Measurements from ENCODE around the gene ZNF385D.

The ZNF385D gene

DNA sequence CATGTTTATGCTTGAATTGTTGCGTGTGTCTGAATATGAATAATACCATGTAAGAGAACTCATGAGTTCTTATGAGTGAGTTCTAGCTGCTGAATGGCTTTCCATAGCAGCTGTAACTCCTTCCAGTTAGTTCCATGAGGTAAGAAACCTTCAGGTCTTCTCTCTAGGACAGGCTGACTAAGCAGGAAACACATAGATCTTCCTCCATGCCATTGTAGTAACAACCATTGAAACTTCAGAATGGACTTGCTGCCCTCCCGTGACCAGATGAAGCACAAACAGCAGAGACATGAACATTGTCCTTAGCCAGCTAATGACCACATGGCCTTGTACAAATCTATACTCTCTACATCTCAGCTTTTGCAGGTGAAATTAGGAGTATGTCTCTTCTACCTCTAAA lies 200.0 kb downstream of the ZNF385D start:
- Histone ChIP-seq H3K4me3 (no peak overlapping the region), H3K27ac (no peak overlapping the region)
- no peak for DNase-seq (ENCODE audit: low spot score)
- TF ChIP-seq CTCF (IDR thresholded peaks at IDR 0.05), result no peak

- Histone ChIP-seq H3K4me3 (no peak overlapping the region), H3K27ac (no peak overlapping the region)
- DNase-seq (ENCODE audit: low spot score), result no peak
- no peak for TF ChIP-seq CTCF (IDR thresholded peaks at IDR 0.05)
These were observed 206.9 kb downstream of the ZNF385D start for GRCh38 chr3:21544076-21544462.

DNA sequence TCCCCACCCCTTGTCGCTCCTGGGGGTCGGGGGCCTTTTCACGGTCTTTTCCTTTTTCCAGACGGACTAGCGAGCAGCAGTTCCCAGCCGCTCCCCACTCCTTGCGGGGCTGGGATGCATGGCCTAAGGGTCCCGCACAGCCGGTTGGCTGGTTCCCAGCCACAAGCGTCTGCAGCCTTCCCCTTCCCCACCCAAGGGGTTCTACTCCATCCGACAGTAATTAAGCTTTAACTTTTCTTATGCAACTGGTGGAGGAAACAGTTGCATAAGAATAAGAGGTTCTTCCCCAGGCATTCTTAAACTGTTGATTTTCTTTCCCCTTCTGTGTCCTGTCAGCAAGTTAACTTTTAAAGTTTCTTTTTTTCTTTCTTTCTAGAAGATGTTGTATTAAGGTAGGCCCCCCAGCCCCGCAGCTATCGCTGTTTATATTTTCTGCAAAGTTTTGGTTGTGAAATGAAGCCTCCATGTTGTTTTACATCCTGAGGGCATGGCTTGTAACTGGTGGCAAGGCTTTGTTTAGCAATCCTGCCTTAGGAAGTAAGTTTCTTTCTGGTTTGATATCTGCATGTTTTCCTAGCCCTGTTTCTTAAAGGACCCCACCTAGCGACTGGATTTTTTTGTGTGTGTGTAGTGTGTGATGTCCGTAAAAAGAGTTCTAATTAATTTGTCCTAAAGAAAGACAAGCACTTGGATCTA lies 207.5 kb downstream of the ZNF385D start:
- DNase-seq (ENCODE audit: low spot score), result no peak
- H3K27ac ChIP-seq, result no peak overlapping the region
- H3K4me3 ChIP-seq, result no peak overlapping the region
- no peak for TF ChIP-seq CTCF (IDR thresholded peaks at IDR 0.05)

DNA sequence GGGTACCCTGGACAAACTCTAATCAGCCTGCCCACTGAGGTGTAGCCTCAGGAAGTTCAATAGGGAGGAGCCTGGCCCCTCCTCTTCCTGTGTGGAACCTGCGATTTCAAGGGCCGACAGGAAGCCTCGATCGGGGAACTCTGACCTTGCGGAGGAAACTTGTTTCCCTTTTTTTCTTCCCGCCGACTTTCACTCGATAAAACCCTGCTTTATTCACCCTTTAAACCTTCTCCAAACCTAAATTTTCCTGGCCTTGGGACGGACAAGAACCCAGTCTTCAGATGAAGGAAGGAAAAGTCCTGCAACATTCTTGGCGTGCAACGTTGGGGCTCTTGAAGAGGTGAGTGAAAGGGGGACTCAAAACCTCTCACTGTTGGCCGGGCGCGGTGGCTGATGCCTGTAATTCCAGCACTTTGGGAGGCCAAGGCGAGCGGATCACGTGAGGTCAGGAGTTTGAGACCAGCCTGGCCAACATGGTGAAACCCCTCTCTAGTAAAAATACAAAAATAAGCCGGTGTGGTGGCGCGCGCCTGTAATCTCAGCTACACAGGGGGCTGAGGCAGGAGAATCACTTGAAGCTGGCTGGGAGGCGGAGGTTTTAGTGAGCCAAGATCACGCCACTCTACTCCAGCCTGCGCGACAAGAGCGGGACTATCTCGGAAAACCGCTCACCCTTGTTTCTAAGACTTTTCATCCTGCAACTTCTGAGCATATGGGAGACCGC lies 208.2 kb downstream of the ZNF385D start:
- Histone ChIP-seq H3K4me3 (no peak overlapping the region), H3K27ac (no peak overlapping the region)
- TF ChIP-seq CTCF (IDR thresholded peaks at IDR 0.05), result no peak
- no peak for DNase-seq (ENCODE audit: low spot score)

- no peak overlapping the region for H3K27ac ChIP-seq
- H3K4me3 ChIP-seq, result no peak overlapping the region
- TF ChIP-seq CTCF (IDR thresholded peaks at IDR 0.05), result no peak
- DNase-seq (ENCODE audit: low spot score), result no peak
These were observed 210.7 kb downstream of the ZNF385D start for GRCh38 chr3:21540265-21540664.

DNA sequence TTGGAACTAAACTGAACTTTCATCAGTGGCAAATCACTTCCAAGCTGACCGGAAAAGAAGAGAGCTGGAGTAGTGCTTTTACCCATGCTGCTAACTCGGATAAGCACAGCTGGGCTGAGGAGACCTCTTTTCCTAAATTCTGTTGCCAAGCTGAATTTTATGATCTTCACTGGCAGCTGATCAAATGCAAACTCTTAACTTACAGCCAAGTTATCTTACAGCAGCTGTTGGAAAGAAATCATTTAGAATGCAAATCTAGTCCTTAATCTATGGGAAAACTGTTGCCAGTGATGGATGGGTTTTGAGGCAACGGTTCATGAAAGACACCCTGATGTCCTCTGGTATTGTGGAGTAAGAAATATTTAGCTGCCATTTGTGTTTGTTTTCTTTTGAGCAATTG lies 216.5 kb downstream of the ZNF385D start:
- no peak overlapping the region for H3K27ac ChIP-seq
- no peak overlapping the region for H3K4me3 ChIP-seq
- no peak for DNase-seq (ENCODE audit: low spot score)
- no peak for TF ChIP-seq CTCF (IDR thresholded peaks at IDR 0.05)

GRCh38 chr3:21533002-21533401 lies 218.0 kb downstream of the ZNF385D start:
- no peak for TF ChIP-seq CTCF (IDR thresholded peaks at IDR 0.05)
- no peak for DNase-seq (ENCODE audit: low spot score)
- Histone ChIP-seq H3K4me3 (no peak overlapping the region), H3K27ac (no peak overlapping the region)
